GM23338 (cell line): ENCODE results near the gene XAB2. TPM values are rescaled to one million over a fixed set of nuclear protein-coding genes. Genes with fewer than 3 reads are reported as not detected.

Experiments
- ATAC-seq: fragments of 200-7000 bp; cut with Tn5 transposase; 3 replicates; pipeline ENCODE4 v1.9.1; 2020
- DNase-seq: peaks from one replicate; pipeline ENCODE4 v3.0.0-alpha.2; 2015; ENCODE audit warnings: low spot score
- H2AFZ ChIP-seq: fragments of 200-600 bp; sonication (generic); 2 replicates; pipeline ENCODE4 v1.8.0; 2016; ENCODE audit warnings: antibody characterized with exemption, mild to moderate bottlenecking, moderate library complexity
- H3F3A ChIP-seq: fragments of 200-600 bp; sonication (generic); replicated peaks from 2 replicates; pipeline ENCODE4 v1.8.0; 2017; ENCODE audit warnings: antibody characterized with exemption, mixed run types, low read depth
- H3K27ac ChIP-seq: fragments of 200-600 bp; sonication (generic); 2 replicates; pipeline ENCODE4 v1.6.1; 2016; ENCODE audit warnings: low read depth
- H3K27me3 ChIP-seq: fragments of 200-600 bp; sonication (generic); 2 replicates; pipeline ENCODE4 v1.8.0; 2016; ENCODE audit warnings: mild to moderate bottlenecking, mixed run types, moderate library complexity; ENCODE audit not compliant: insufficient read depth
- H3K36me3 ChIP-seq: fragments of 200-600 bp; sonication (generic); 2 replicates; pipeline ENCODE4 v1.8.0; 2016; ENCODE audit warnings: mild to moderate bottlenecking; ENCODE audit not compliant: insufficient read depth
- H3K4me1 ChIP-seq: fragments of 200-600 bp; sonication (generic); 2 replicates; pipeline ENCODE4 v1.8.0; 2016; ENCODE audit warnings: mild to moderate bottlenecking, moderate library complexity; ENCODE audit not compliant: insufficient read depth
- H3K4me2 ChIP-seq: fragments of 200-600 bp; sonication (generic); 2 replicates; pipeline ENCODE4 v1.7.1; 2017; ENCODE audit warnings: mixed run types
- H3K4me3 ChIP-seq: fragments of 200-600 bp; sonication (generic); 2 replicates; pipeline ENCODE4 v1.6.1; 2016; ENCODE audit warnings: mixed run types
- H3K79me2 ChIP-seq: fragments of 200-600 bp; sonication (generic); replicated peaks from 2 replicates; pipeline ENCODE4 v1.8.0; 2017; ENCODE audit warnings: mild to moderate bottlenecking; ENCODE audit not compliant: insufficient read depth
- H3K9me2 ChIP-seq: fragments of 200-600 bp; sonication (generic); 2 replicates; pipeline ENCODE4 v1.8.0; 2017; ENCODE audit not compliant: insufficient read depth
- H4K20me1 ChIP-seq: fragments of 200-600 bp; sonication (generic); replicated peaks from 2 replicates; pipeline ENCODE4 v1.8.0; 2017; ENCODE audit warnings: mild to moderate bottlenecking; ENCODE audit not compliant: insufficient read depth
- H3K27ac Mint-ChIP-seq: 2 replicates; pipeline ENCODE4 v1.8.0; 2020; ENCODE audit warnings: inconsistent platforms, mild to moderate bottlenecking, moderate library complexity, mixed read lengths
- H3K27me3 Mint-ChIP-seq: 3 replicates; pipeline ENCODE4 v1.8.0; 2022; ENCODE audit warnings: low read depth, mild to moderate bottlenecking, moderate library complexity, mixed read lengths, inconsistent platforms; ENCODE audit not compliant: insufficient read depth, poor library complexity
- H3K36me3 Mint-ChIP-seq: 3 replicates; pipeline ENCODE4 v1.8.0; 2021; ENCODE audit warnings: low read depth, mild to moderate bottlenecking, inconsistent platforms, moderate library complexity, mixed read lengths
- H3K4me1 Mint-ChIP-seq: 3 replicates; pipeline ENCODE4 v1.8.0; 2020; ENCODE audit warnings: mild to moderate bottlenecking, inconsistent platforms, mixed read lengths
- H3K4me3 Mint-ChIP-seq: 3 replicates; pipeline ENCODE4 v1.8.0; 2021; ENCODE audit warnings: moderate library complexity, mild to moderate bottlenecking, inconsistent platforms, mixed read lengths
- H3K9me3 Mint-ChIP-seq: 3 replicates; pipeline ENCODE4 v1.8.0; 2020; ENCODE audit warnings: moderate library complexity, mild to moderate bottlenecking, inconsistent platforms, mixed read lengths
- CREB1 ChIP-seq: fragments of 250-450 bp; sonication (Bioruptor Pico); IDR thresholded peaks from 2 replicates; pipeline ENCODE4 v1.5.0; 2020; ENCODE audit warnings: low read depth, mild to moderate bottlenecking, moderate library complexity
- CTCF ChIP-seq, 2 experiments: fragments of 200-600 bp in 1 of 2; sonication (generic) in 1 of 2; conservative IDR thresholded peaks; 2 replicates each; pipeline versions ENCODE4 v1.5.1 to v1.6.1; 2016 to 2017; ENCODE audit warnings: antibody characterized with exemption in 2 of 2, low read depth in 2 of 2, mild to moderate bottlenecking in 2 of 2, moderate library complexity in 1 of 2
- ETS1 ChIP-seq: IDR thresholded peaks from 2 replicates; pipeline ENCODE4 v1.6.1; 2016; ENCODE audit warnings: antibody characterized with exemption
- EZH2 ChIP-seq: fragments of 200-600 bp; sonication (generic); IDR thresholded peaks from one replicate; pipeline ENCODE4 v1.8.0; 2017; ENCODE audit warnings: antibody characterized with exemption, mild to moderate bottlenecking, low read depth; ENCODE audit not compliant: unreplicated experiment
- EZH2phosphoT487 ChIP-seq: fragments of 200-600 bp; sonication (generic); IDR thresholded peaks from one replicate; pipeline ENCODE4 v1.8.1; 2018; ENCODE audit warnings: antibody characterized with exemption; ENCODE audit not compliant: unreplicated experiment
- JUNB ChIP-seq: IDR thresholded peaks from one replicate; pipeline ENCODE4 v1.6.1; 2016; ENCODE audit warnings: antibody characterized with exemption; ENCODE audit not compliant: unreplicated experiment
- NANOG ChIP-seq: IDR thresholded peaks from 2 replicates; pipeline ENCODE4 v1.6.1; 2016; ENCODE audit warnings: antibody characterized with exemption, borderline replicate concordance
- POLR2AphosphoS5 ChIP-seq: IDR thresholded peaks from 2 replicates; pipeline ENCODE4 v1.6.1; 2016; ENCODE audit warnings: antibody characterized with exemption, low read depth
- REST ChIP-seq: IDR thresholded peaks from one replicate; pipeline ENCODE4 v1.6.1; 2018; ENCODE audit warnings: antibody characterized with exemption; ENCODE audit not compliant: unreplicated experiment
- STAT1 ChIP-seq: IDR thresholded peaks from one replicate; pipeline ENCODE4 v1.6.1; 2016; ENCODE audit warnings: antibody characterized with exemption; ENCODE audit not compliant: unreplicated experiment
- ZNF114 ChIP-seq: fragments of 250-450 bp; sonication (Bioruptor Pico); IDR thresholded peaks from 2 replicates; pipeline ENCODE4 v1.5.0; 2020; ENCODE audit warnings: mild to moderate bottlenecking, moderate library complexity
- ZNF331 ChIP-seq: fragments of 250-450 bp; sonication (Bioruptor Pico); IDR thresholded peaks from 2 replicates; pipeline ENCODE4 v1.5.0; 2020; ENCODE audit warnings: low read depth, mild to moderate bottlenecking, moderate library complexity
- ZNF462 ChIP-seq: fragments of 250-450 bp; sonication (Bioruptor Pico); IDR thresholded peaks from 2 replicates; pipeline ENCODE4 v1.5.0; 2020; ENCODE audit warnings: mild to moderate bottlenecking, moderate library complexity
- polyA plus RNA-seq: library from polyadenylated mRNA; unstranded; fragments of >200 nt; fragmentation: Nextera tagmentation; extraction: Ambion mirVana; gene quantifications from 2 replicates; pipeline ENCODE4 v1.2.1, GENCODE V29; 2016
- total RNA-seq: library from RNA; depleted of rRNA; stranded (reverse); fragments of >200 nt; shearing (Covaris generic); gene quantifications from 2 replicates; pipeline ENCODE4 v1.2.3, GENCODE V29; 2014

The XAB2 gene
- total and polyA plus RNA-seq, 2 experiments from 2014 or later = 18.4 to 69.0 TPM

- Mint-ChIP-seq H3K36me3 (no peaks in the 10 kb centered on the region), H3K4me3 (no peak overlapping the region), H3K27me3 (peaks cover 12% of the 10 kb centered on the region), H3K9me3 (peaks cover 6% of the 10 kb centered on the region; the same call in 2 of the 3 replicates), H3K4me1 (no peaks in the 10 kb centered on the region), H3K27ac (no peak overlapping the region)
- H3K4me1 ChIP-seq = no peaks in the 10 kb centered on the region
- H3K9me2 ChIP-seq = no peaks in the 10 kb centered on the region
- DNase-seq (no peak), ATAC-seq (no peak)
- H3K4me2 ChIP-seq = no peak overlapping the region
- no peaks in the 10 kb centered on the region for H3K79me2 ChIP-seq
- H3K27ac ChIP-seq = no peak overlapping the region
- no peak overlapping the region for H2AFZ ChIP-seq
- no peaks in the 10 kb centered on the region for H3F3A ChIP-seq
- peaks cover 15% of the 10 kb centered on the region for H3K27me3 ChIP-seq
- no peaks in the 10 kb centered on the region for H3K36me3 ChIP-seq
- no peaks in the 10 kb centered on the region for H4K20me1 ChIP-seq
- TF ChIP-seq REST (no peak), ZNF462 (no peak), ZNF114 (CRISPR knock-in tag) (no peak), EZH2phosphoT487 (no peak), ZNF331 (CRISPR knock-in tag) (no peak), ETS1 (no peak), STAT1 (no peak), CTCF (conservative IDR thresholded peaks at IDR 0.05; ENCODE audit: low read depth in 2 of 2) (no peak), POLR2AphosphoS5 (no peak), NANOG (no peak), JUNB (no peak), CREB1 (CRISPR knock-in tag) (no peak), EZH2 (no peak)
- no peak overlapping the region for H3K4me3 ChIP-seq
Observed at GRCh38 chr19:7663706-7664105, 34.4 kb upstream of the XAB2 start.
